Measurements from ENCODE around the gene ZNF763. TPM values are rescaled to one million over a fixed set of nuclear protein-coding genes. Genes with fewer than 3 reads are reported as not detected.
"Not testable (repeated sequence)": the region's sequence is repeated elsewhere in the genome, so short reads cannot be mapped to it uniquely, and the experiment has no call there.

ZNF763 gene
- polyA plus RNA-seq (2013, experiment 1 of 4), result 4.3 TPM
- polyA plus RNA-seq (2013, experiment 2 of 4), result 4.1 TPM
- polyA plus RNA-seq (2013, experiment 3 of 4), result 4.2 TPM
- 5.1 TPM for polyA plus RNA-seq (2013, experiment 4 of 4)

GRCh38 chr19:11964858-11965645 lies at the start of gene ZNF763:
ZNF763 (plus strand) TSS chr19:11965040; CDS start chr19:11965209, 169 bp downstream.
- WGBS, 2 experiments, result 1% methylated on average over 47 of the region's 47 CpGs
- Histone ChIP-seq H3K27me3 (ENCODE audit: control insufficient read depth, insufficient read depth, low read length, poor library complexity, severe bottlenecking) (peaks cover 3% of the 10 kb centered on the region), H3K36me3 (ENCODE audit: control insufficient read depth, insufficient read depth, low read length) (no peaks in the 10 kb centered on the region), H3K9me3 (ENCODE audit: control insufficient read depth, low read length) (no peaks in the 10 kb centered on the region), H3K27ac (ENCODE audit: insufficient read depth, low read depth, low read length, poor library complexity, severe bottlenecking) (peak within 1 kb of the TSS; percentile 96), H3K4me3 (ENCODE audit: insufficient read depth, low read depth, low read length) (peak within 1 kb of the TSS; percentile 83), H3K4me1 (ENCODE audit: control insufficient read depth, insufficient read depth, low read length) (peaks cover 5% of the 10 kb centered on the region)

DNA sequence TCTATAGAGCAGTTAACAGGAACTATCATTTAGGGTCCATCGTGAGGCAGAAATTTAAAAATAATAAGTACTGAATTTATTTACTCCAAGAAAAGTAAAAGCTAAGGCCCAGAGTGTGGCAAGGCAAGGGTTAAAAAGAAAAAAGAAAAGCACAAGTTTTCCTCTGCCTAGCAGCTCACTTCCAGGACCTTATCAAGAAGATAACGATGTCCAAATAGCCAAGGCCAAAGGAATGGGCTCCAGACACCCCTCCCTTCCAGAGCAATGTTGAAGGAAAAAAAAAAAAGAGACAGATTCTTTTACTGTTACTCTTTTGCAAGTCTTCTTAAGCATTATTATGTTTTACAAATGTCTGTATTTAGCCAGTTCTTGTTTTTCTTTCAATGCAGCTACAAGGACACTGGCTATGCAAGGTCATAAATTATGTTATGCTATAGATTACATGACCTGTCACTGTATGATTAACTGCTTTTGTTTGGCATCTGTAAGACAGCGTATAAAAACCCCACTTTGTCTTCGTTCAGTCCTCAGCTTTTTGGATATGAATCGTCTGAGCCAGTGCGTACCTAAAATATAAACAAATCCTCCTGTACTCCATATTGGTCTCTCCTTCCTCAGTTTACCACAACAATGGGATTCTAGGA lies 42.9 kb upstream of the ZNF763 start:
- Histone ChIP-seq H3K36me3 (ENCODE audit: control insufficient read depth, insufficient read depth, low read length) (no peaks in the 10 kb centered on the region), H3K27ac (ENCODE audit: insufficient read depth, low read depth, low read length, poor library complexity, severe bottlenecking) (no peak overlapping the region), H3K4me3 (ENCODE audit: insufficient read depth, low read depth, low read length) (no peak overlapping the region), H3K9me3 (ENCODE audit: control insufficient read depth, low read length) (no peaks in the 10 kb centered on the region), H3K4me1 (ENCODE audit: control insufficient read depth, insufficient read depth, low read length) (peaks cover 4% of the 10 kb centered on the region), H3K27me3 (ENCODE audit: control insufficient read depth, insufficient read depth, low read length, poor library complexity, severe bottlenecking) (no peaks in the 10 kb centered on the region)
- WGBS, 2 experiments, result 81 to 91% methylated on average over 5 to 6 of the region's 6 CpGs

- Histone ChIP-seq H3K36me3 (ENCODE audit: control insufficient read depth, insufficient read depth, low read length) (peaks cover 3% of the 10 kb centered on the region), H3K4me1 (ENCODE audit: control insufficient read depth, insufficient read depth, low read length) (peaks cover 4% of the 10 kb centered on the region), H3K9me3 (ENCODE audit: control insufficient read depth, low read length) (no peaks in the 10 kb centered on the region), H3K27ac (ENCODE audit: insufficient read depth, low read depth, low read length, poor library complexity, severe bottlenecking) (peak within 1 kb of the TSS; percentile 82), H3K4me3 (ENCODE audit: insufficient read depth, low read depth, low read length) (peak within 1 kb of the TSS; percentile 77), H3K27me3 (ENCODE audit: control insufficient read depth, insufficient read depth, low read length, poor library complexity, severe bottlenecking) (no peaks in the 10 kb centered on the region)
- 0 to 1% methylated on average over 53 of the region's 53 CpGs for WGBS, 2 experiments
These were observed 39.8 kb upstream of the ZNF763 start, which contains the start of gene ZNF700 for GRCh38 chr19:11924886-11925650. ZNF700 (plus strand) TSS chr19:11925107; CDS start chr19:11925211, 104 bp downstream.

- WGBS, 2 experiments, result 18 to 21% methylated on average over 10 of the region's 10 CpGs
- not testable (repeated sequence) for H3K27ac ChIP-seq (ENCODE audit: insufficient read depth, low read depth, low read length, poor library complexity, severe bottlenecking); H3K36me3 ChIP-seq (ENCODE audit: control insufficient read depth, insufficient read depth, low read length); H3K4me1 ChIP-seq (ENCODE audit: control insufficient read depth, insufficient read depth, low read length); H3K27me3 ChIP-seq (ENCODE audit: control insufficient read depth, insufficient read depth, low read length, poor library complexity, severe bottlenecking); H3K9me3 ChIP-seq (ENCODE audit: control insufficient read depth, low read length)
- H3K4me3 ChIP-seq (ENCODE audit: insufficient read depth, low read depth, low read length), result peak overlapping the region; percentile 77
These were observed 39.1 kb upstream of the ZNF763 start for GRCh38 chr19:11925651-11926187.

DNA sequence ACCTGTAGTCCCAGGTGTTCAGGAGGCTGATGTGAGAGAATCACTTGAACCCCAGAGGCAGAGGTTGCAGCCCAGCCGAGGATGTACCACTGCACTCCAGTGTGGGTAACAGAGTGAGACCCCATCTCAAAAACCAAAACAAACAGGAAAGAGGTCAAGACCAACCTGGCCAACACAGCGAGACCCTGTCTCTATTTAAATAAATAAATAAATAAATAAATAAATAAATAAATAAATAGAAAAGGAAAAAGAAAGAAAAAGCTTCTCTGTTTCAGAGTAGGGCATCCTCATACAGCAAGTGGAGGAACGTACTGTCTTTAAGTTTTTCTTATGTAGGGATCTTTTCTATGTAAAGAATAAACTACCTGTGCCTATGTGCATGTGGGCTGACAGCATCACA lies 37.6 kb upstream of the ZNF763 start:
- H3K36me3 ChIP-seq (ENCODE audit: control insufficient read depth, insufficient read depth, low read length), result peaks cover 3% of the 10 kb centered on the region

GRCh38 chr19:11931051-11931450 lies 33.8 kb upstream of the ZNF763 start:
- H3K27ac ChIP-seq (ENCODE audit: insufficient read depth, low read depth, low read length, poor library complexity, severe bottlenecking), result no peak overlapping the region
- H3K36me3 ChIP-seq (ENCODE audit: control insufficient read depth, insufficient read depth, low read length), result peaks cover 3% of the 10 kb centered on the region
- H3K9me3 ChIP-seq (ENCODE audit: control insufficient read depth, low read length), result no peaks in the 10 kb centered on the region
- 83 to 93% methylated on average over 3 of the region's 3 CpGs for WGBS, 2 experiments
- no peaks in the 10 kb centered on the region for H3K27me3 ChIP-seq (ENCODE audit: control insufficient read depth, insufficient read depth, low read length, poor library complexity, severe bottlenecking)
- H3K4me3 ChIP-seq (ENCODE audit: insufficient read depth, low read depth, low read length), result no peak overlapping the region
- no peaks in the 10 kb centered on the region for H3K4me1 ChIP-seq (ENCODE audit: control insufficient read depth, insufficient read depth, low read length)

More for the DNA sequence above, 37.6 kb upstream of the ZNF763 start:
- H3K27ac ChIP-seq (ENCODE audit: insufficient read depth, low read depth, low read length, poor library complexity, severe bottlenecking), result no peak overlapping the region
- H3K4me1 ChIP-seq (ENCODE audit: control insufficient read depth, insufficient read depth, low read length), result peaks cover 4% of the 10 kb centered on the region
- no peaks in the 10 kb centered on the region for H3K27me3 ChIP-seq (ENCODE audit: control insufficient read depth, insufficient read depth, low read length, poor library complexity, severe bottlenecking)
- H3K9me3 ChIP-seq (ENCODE audit: control insufficient read depth, low read length), result no peaks in the 10 kb centered on the region
- no peak overlapping the region for H3K4me3 ChIP-seq (ENCODE audit: insufficient read depth, low read depth, low read length)
- 88 to 94% methylated on average over 2 of the region's 3 CpGs for WGBS, 2 experiments

GRCh38 chr19:11931513-11931912 lies 33.3 kb upstream of the ZNF763 start:
- 70 to 83% methylated on average over 3 of the region's 3 CpGs for WGBS, 2 experiments
- Histone ChIP-seq H3K36me3 (ENCODE audit: control insufficient read depth, insufficient read depth, low read length) (peaks cover 3% of the 10 kb centered on the region), H3K4me1 (ENCODE audit: control insufficient read depth, insufficient read depth, low read length) (no peaks in the 10 kb centered on the region), H3K9me3 (ENCODE audit: control insufficient read depth, low read length) (no peaks in the 10 kb centered on the region), H3K4me3 (ENCODE audit: insufficient read depth, low read depth, low read length) (no peak overlapping the region), H3K27ac (ENCODE audit: insufficient read depth, low read depth, low read length, poor library complexity, severe bottlenecking) (no peak overlapping the region), H3K27me3 (ENCODE audit: control insufficient read depth, insufficient read depth, low read length, poor library complexity, severe bottlenecking) (no peaks in the 10 kb centered on the region)

GRCh38 chr19:11935829-11936228 lies 29.0 kb upstream of the ZNF763 start:
- H3K27me3 ChIP-seq (ENCODE audit: control insufficient read depth, insufficient read depth, low read length, poor library complexity, severe bottlenecking); H3K9me3 ChIP-seq (ENCODE audit: control insufficient read depth, low read length); H3K4me3 ChIP-seq (ENCODE audit: insufficient read depth, low read depth, low read length); H3K27ac ChIP-seq (ENCODE audit: insufficient read depth, low read depth, low read length, poor library complexity, severe bottlenecking); H3K4me1 ChIP-seq (ENCODE audit: control insufficient read depth, insufficient read depth, low read length); H3K36me3 ChIP-seq (ENCODE audit: control insufficient read depth, insufficient read depth, low read length): not testable (repeated sequence)
- WGBS, 2 experiments, result 92 to 96% methylated on average over 2 of the region's 3 CpGs

- not testable (repeated sequence) for H3K9me3 ChIP-seq (ENCODE audit: control insufficient read depth, low read length); H3K36me3 ChIP-seq (ENCODE audit: control insufficient read depth, insufficient read depth, low read length); H3K27ac ChIP-seq (ENCODE audit: insufficient read depth, low read depth, low read length, poor library complexity, severe bottlenecking); H3K27me3 ChIP-seq (ENCODE audit: control insufficient read depth, insufficient read depth, low read length, poor library complexity, severe bottlenecking); H3K4me3 ChIP-seq (ENCODE audit: insufficient read depth, low read depth, low read length); H3K4me1 ChIP-seq (ENCODE audit: control insufficient read depth, insufficient read depth, low read length)
- WGBS, 2 experiments, result 82 to 100% methylated on average over 2 to 3 of the region's 3 CpGs
These were observed 26.5 kb upstream of the ZNF763 start for GRCh38 chr19:11938383-11938782.
